GM12865 (cell line): ENCODE measurements around the gene NXPH1.

Source experiments
- DNase-seq: peaks from one replicate; pipeline ENCODE4 v3.0.0; 2010; ENCODE audit warnings: low read depth
- H3K4me3 ChIP-seq: 2 replicates; pipeline ENCODE4 v1.5.1; 2011; ENCODE audit warnings: mild to moderate bottlenecking, low read depth, low read length, control low read depth
- CTCF ChIP-seq: IDR thresholded peaks from 2 replicates; pipeline ENCODE4 v1.5.1; 2011; ENCODE audit warnings: low read length, control low read depth, low read depth, inconsistent platforms; ENCODE audit not compliant: insufficient read depth; ENCODE audit errors: missing control alignments

NXPH1 gene

GRCh38 chr7:8390262-8390626 is 43.2 kb upstream of the NXPH1 start:
- no peak for DNase-seq
- no peak for TF ChIP-seq CTCF
- H3K4me3 ChIP-seq = no peak overlapping the region

GRCh38 chr7:8391353-8392062 is 41.9 kb upstream of the NXPH1 start:
- no peak for TF ChIP-seq CTCF
- peak; percentile 62 for DNase-seq
- H3K4me3 ChIP-seq = no peak overlapping the region

- no peak for DNase-seq
- TF ChIP-seq CTCF = no peak
- H3K4me3 ChIP-seq = no peak overlapping the region
Observed at GRCh38 chr7:8396294-8396693, 37.1 kb upstream of the NXPH1 start.

DNA sequence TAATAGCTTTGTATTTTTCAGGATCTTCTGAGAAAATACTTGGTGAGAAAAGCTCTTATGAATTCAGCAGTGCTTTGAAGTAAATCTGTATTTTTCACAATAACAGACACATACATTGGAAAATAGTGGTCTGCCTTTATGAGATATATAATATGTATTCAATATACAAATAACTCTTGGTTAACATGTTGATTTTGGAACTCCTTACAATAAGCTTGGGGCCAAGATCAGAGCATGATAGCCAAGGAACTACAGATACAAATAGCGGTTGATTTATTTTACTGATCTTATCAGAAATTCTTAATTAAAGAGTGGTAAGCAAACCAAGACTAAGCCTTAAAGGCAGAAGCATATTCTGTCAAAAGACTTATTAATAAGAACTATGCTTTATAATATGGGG is 24.5 kb upstream of the NXPH1 start:
- H3K4me3 ChIP-seq = no peak overlapping the region
- no peak for TF ChIP-seq CTCF
- DNase-seq = no peak

DNA sequence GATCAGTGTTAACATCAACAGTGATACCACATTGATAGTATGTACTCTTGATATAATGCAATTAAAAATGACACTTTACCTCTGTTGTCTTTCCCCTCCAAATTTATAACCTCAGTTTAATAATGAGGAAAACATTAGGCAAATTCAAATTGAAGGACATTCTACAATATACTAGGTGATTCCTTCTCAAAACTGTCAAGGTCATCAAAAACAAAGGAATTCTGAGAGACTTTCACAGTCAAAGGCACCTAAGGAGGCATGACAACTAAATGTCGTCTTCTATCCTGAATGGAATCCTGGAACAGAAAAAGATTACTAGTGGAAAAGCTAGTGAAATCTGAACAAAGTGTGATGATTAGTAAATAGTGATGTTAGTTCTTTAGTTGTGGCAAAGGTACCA is 22.3 kb upstream of the NXPH1 start:
- TF ChIP-seq CTCF = no peak
- H3K4me3 ChIP-seq = no peak overlapping the region
- no peak for DNase-seq

DNA sequence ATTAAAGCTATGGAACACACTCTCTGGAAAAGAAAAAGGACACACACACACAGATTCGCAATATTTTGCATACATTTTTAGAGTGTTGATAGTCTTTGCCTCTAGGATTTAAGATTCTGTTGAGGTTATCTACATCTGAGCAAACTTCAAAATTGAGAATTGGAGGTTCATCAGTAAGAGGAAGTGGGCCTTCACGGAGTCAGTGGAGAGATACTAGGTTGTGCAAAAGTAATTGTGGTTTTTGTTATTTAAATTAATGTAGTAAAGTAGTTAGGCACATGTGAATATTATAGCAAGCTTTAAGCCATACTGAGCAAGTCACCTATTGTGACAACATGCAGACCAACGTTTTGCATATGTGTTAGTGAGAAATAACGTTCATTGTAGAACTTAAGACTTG is 19.8 kb upstream of the NXPH1 start:
- DNase-seq = no peak
- TF ChIP-seq CTCF = no peak
- no peak overlapping the region for H3K4me3 ChIP-seq

GRCh38 chr7:8418629-8419245 is 14.7 kb upstream of the NXPH1 start:
- DNase-seq = peak; percentile 73
- peak; percentile 74 for TF ChIP-seq CTCF
- no peak overlapping the region for H3K4me3 ChIP-seq
